Cerebellar cortex (tissue), 1 donor: Measurements from ENCODE around the gene LIN54.
"Not testable (repeated sequence)": the region's sequence is repeated elsewhere in the genome, so short reads cannot be mapped to it uniquely, and the experiment has no call there.

ENCODE experiments used
- DNase-seq: peaks from one replicate; pipeline ENCODE4 v3.0.0-alpha.2; 2015; ENCODE audit warnings: low spot score

Gene LIN54

GRCh38 chr4:83010522-83011318 is at the start of gene LIN54:
LIN54 (minus strand) TSS chr4:83010823; CDS start chr4:82984844, 25,979 bp downstream.
- DNase-seq, result peak; percentile 62

- DNase-seq, result no peak
These were observed 44.3 kb upstream of the LIN54 start for GRCh38 chr4:83054928-83055327.

- not testable (repeated sequence) for DNase-seq
These were observed 38.2 kb upstream of the LIN54 start for GRCh38 chr4:83048781-83049180.

- DNase-seq, result no peak
These were observed 36.3 kb upstream of the LIN54 start for GRCh38 chr4:83046693-83047473.

- no peak for DNase-seq
These were observed 33.3 kb upstream of the LIN54 start for GRCh38 chr4:83043801-83044407.

- DNase-seq, result not testable (repeated sequence)
These were observed 32.5 kb upstream of the LIN54 start for GRCh38 chr4:83043157-83043556.

- no peak for DNase-seq
These were observed 29.6 kb upstream of the LIN54 start for GRCh38 chr4:83040269-83040668.

GRCh38 chr4:83036991-83037665 is 26.5 kb upstream of the LIN54 start:
- peak; percentile 13 for DNase-seq

GRCh38 chr4:83034630-83035494 is 24.2 kb upstream of the LIN54 start, which contains the start of gene COPS4:
COPS4 (plus strand) TSS chr4:83035183; CDS start chr4:83035225, 42 bp downstream.
- peak; percentile 100 for DNase-seq

- no peak for DNase-seq
These were observed 19.1 kb upstream of the LIN54 start for GRCh38 chr4:83029688-83030087.

- DNase-seq, result no peak
These were observed 18.4 kb upstream of the LIN54 start for GRCh38 chr4:83028976-83029375.

GRCh38 chr4:83025563-83025962 is 14.9 kb upstream of the LIN54 start:
- no peak for DNase-seq

GRCh38 chr4:83024233-83024632 is 13.6 kb upstream of the LIN54 start:
- DNase-seq, result no peak

- not testable (repeated sequence) for DNase-seq
These were observed 13.0 kb upstream of the LIN54 start for GRCh38 chr4:83023599-83023998.

- no peak for DNase-seq
These were observed 12.3 kb upstream of the LIN54 start for GRCh38 chr4:83022724-83023450.

- DNase-seq, result no peak
These were observed 9.3 kb upstream of the LIN54 start for GRCh38 chr4:83019794-83020494.

- DNase-seq, result no peak
These were observed 3.3 kb upstream of the LIN54 start for GRCh38 chr4:83013902-83014301.

GRCh38 chr4:83013420-83013867 is 2.8 kb upstream of the LIN54 start:
- DNase-seq, result no peak

GRCh38 chr4:83012687-83013419 is 2.2 kb upstream of the LIN54 start:
- DNase-seq, result peak; percentile 98
